Smooth muscle cell (in vitro differentiated cells): Measurements from ENCODE around the gene SPINK1. TPM values are rescaled to one million over a fixed set of nuclear protein-coding genes. Genes with fewer than 3 reads are reported as not detected.

Experiments
- DNase-seq: peaks from one replicate; lab custom pipeline; 2025; ENCODE audit not compliant: unreplicated experiment; lab: John Stamatoyannopoulos, UW
- H2AFZ ChIP-seq: fragments of 200-600 bp; sonication (generic); 2 replicates; pipeline ENCODE4 v1.6.0; 2016; ENCODE audit warnings: antibody characterized with exemption, low read depth, mild to moderate bottlenecking
- H3F3A ChIP-seq: fragments of 200-600 bp; sonication (generic); 2 replicates; pipeline ENCODE4 v1.6.0; 2017; ENCODE audit warnings: antibody characterized with exemption, low read depth
- H3K27ac ChIP-seq: fragments of 200-600 bp; sonication (generic); 2 replicates; pipeline ENCODE4 v1.5.1; 2016; ENCODE audit warnings: low read depth, mild to moderate bottlenecking
- H3K27me3 ChIP-seq: fragments of 200-600 bp; sonication (generic); 2 replicates; pipeline ENCODE4 v1.6.1; 2016; ENCODE audit warnings: low read depth, mild to moderate bottlenecking
- H3K36me3 ChIP-seq: fragments of 200-600 bp; sonication (generic); 2 replicates; pipeline ENCODE4 v1.5.1; 2016; ENCODE audit warnings: low read depth
- H3K4me1 ChIP-seq: fragments of 200-600 bp; sonication (generic); 2 replicates; pipeline ENCODE4 v1.5.1; 2016; ENCODE audit warnings: low read depth
- H3K4me2 ChIP-seq: fragments of 200-600 bp; sonication (generic); 2 replicates; pipeline ENCODE4 v1.6.0; 2016; ENCODE audit warnings: mild to moderate bottlenecking
- H3K4me3 ChIP-seq: fragments of 200-600 bp; sonication (generic); 2 replicates; pipeline ENCODE4 v1.5.1; 2016; ENCODE audit warnings: mild to moderate bottlenecking
- H3K79me2 ChIP-seq: fragments of 200-600 bp; sonication (generic); 2 replicates; pipeline ENCODE4 v1.6.0; 2016; ENCODE audit warnings: low read depth, mild to moderate bottlenecking
- H3K9ac ChIP-seq: fragments of 200-600 bp; sonication (generic); 2 replicates; pipeline ENCODE4 v1.6.0; 2016; ENCODE audit warnings: low read depth
- H3K9me3 ChIP-seq: fragments of 200-600 bp; sonication (generic); replicated peaks from 2 replicates; pipeline ENCODE4 v1.5.1; 2016; ENCODE audit warnings: low read depth
- H4K20me1 ChIP-seq: fragments of 200-600 bp; sonication (generic); 2 replicates; pipeline ENCODE4 v1.6.0; 2016; ENCODE audit warnings: low read depth
- WGBS: methylation state at CpG from one replicate; pipeline ENCODE4 v1.1.7; 2016; ENCODE audit warnings: low lambda C conversion rate; 5-methylcytosine and 5-hydroxymethylcytosine counted together
- polyA plus RNA-seq: library from polyadenylated mRNA; unstranded; fragments of >200 nt; fragmentation: Nextera tagmentation; extraction: Ambion mirVana; gene quantifications from 2 replicates; pipeline ENCODE4 v1.2.1, GENCODE V29; 2016
- total RNA-seq: library from RNA; depleted of rRNA; stranded (reverse); fragments of >200 nt; gene quantifications from 2 replicates; pipeline ENCODE4 v1.2.3, GENCODE V29; 2014
- TF ChIP-seq, protein P1 (sequence below): fragments of 200-600 bp; sonication (generic); IDR thresholded peaks from 2 replicates; pipeline ENCODE4 v1.5.1; 2017; ENCODE audit warnings: borderline replicate concordance, mild to moderate bottlenecking, antibody characterized with exemption; ENCODE audit not compliant: insufficient read depth, poor library complexity, severe bottlenecking

The SPINK1 gene
- total and polyA plus RNA-seq, 2 experiments from 2014 or later, result 0.69 TPM; not detected in 1

DNA sequence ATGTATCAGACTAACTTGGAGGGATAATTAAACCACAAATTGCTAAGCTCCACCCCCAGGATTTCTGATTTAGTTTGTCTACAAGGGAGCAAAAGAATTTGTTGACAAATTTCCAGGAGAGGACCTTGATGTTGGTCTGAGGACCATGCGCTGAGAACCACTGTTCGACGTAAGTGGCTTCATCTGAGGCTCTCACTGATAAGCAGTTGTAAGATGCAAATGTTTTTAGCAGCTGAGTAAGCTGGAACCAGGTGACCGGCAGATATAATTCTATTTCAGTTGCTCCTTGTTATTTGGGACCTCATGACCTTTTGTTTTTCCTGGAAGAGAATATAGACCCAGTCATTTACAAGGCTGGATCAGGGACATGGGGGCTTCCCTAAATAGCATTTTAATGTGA, 14.1 kb upstream of the SPINK1 start:
- no peak overlapping the region for H2AFZ ChIP-seq
- no peak for DNase-seq
- peaks cover 66% of the 10 kb centered on the region for H3K27me3 ChIP-seq
- H3F3A ChIP-seq, result no peaks in the 10 kb centered on the region
- 91% methylated on average over 4 of the region's 4 CpGs for WGBS
- H3K9ac ChIP-seq, result no peak overlapping the region
- no peak overlapping the region for H3K27ac ChIP-seq
- no peak overlapping the region for H3K4me2 ChIP-seq
- H3K4me1 ChIP-seq, result no peaks in the 10 kb centered on the region
- no peak overlapping the region for H3K4me3 ChIP-seq
- no peaks in the 10 kb centered on the region for H4K20me1 ChIP-seq
- no peaks in the 10 kb centered on the region for H3K36me3 ChIP-seq
- no peaks in the 10 kb centered on the region for H3K9me3 ChIP-seq
- TF ChIP-seq, protein P1, sequence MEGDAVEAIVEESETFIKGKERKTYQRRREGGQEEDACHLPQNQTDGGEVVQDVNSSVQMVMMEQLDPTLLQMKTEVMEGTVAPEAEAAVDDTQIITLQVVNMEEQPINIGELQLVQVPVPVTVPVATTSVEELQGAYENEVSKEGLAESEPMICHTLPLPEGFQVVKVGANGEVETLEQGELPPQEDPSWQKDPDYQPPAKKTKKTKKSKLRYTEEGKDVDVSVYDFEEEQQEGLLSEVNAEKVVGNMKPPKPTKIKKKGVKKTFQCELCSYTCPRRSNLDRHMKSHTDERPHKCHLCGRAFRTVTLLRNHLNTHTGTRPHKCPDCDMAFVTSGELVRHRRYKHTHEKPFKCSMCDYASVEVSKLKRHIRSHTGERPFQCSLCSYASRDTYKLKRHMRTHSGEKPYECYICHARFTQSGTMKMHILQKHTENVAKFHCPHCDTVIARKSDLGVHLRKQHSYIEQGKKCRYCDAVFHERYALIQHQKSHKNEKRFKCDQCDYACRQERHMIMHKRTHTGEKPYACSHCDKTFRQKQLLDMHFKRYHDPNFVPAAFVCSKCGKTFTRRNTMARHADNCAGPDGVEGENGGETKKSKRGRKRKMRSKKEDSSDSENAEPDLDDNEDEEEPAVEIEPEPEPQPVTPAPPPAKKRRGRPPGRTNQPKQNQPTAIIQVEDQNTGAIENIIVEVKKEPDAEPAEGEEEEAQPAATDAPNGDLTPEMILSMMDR, result no peak
- H3K79me2 ChIP-seq, result no peaks in the 10 kb centered on the region

DNA sequence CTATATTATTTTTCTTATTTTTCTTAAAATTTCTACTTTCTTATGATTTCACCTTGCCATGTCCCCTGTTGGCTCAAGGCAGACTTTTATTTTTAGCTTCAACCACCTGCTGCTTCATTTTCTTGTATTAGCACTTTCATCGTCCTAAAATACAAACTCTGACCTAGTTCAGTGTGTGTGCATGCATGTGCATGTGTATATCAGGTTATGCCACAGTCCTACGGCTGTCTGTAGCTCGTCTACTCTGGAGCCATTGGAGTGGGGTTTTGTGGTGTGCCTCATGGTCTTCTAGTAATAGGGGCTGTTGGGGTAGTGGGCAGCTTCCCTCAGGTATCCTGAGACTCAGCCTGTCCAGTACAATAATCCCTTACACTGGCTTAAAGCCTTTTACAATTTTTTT, 13.4 kb upstream of the SPINK1 start:
- WGBS, result 70% methylated on average over 3 of the region's 3 CpGs
- H4K20me1 ChIP-seq, result no peaks in the 10 kb centered on the region
- no peaks in the 10 kb centered on the region for H3K36me3 ChIP-seq
- H3K27ac ChIP-seq, result no peak overlapping the region
- no peak overlapping the region for H2AFZ ChIP-seq
- no peak overlapping the region for H3K4me2 ChIP-seq
- H3K4me1 ChIP-seq, result no peaks in the 10 kb centered on the region
- no peaks in the 10 kb centered on the region for H3F3A ChIP-seq
- TF ChIP-seq, protein P1, result no peak
- H3K27me3 ChIP-seq, result peaks cover 66% of the 10 kb centered on the region
- no peaks in the 10 kb centered on the region for H3K79me2 ChIP-seq
- no peaks in the 10 kb centered on the region for H3K9me3 ChIP-seq
- H3K9ac ChIP-seq, result no peak overlapping the region
- no peak for DNase-seq
- no peak overlapping the region for H3K4me3 ChIP-seq

DNA sequence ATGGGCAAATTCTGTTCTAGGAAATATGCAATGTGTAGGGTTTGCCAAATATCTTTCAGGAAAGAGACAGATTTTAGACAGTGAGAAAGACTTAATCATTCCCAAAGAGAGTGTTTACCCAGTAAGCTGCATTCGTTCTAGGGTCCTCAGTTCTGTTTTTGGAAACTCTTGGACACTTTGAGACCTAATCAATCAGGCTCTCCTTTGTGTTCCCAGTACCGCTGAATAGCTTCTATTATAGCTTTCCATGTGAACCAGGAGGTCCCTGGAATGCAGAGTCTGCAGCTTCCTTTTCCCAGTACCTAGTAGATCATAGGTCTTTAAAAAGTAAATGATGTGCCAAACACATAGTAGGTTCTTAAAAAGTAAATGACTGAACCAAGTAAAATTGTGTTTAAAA, 11.4 kb upstream of the SPINK1 start:
- DNase-seq, result no peak
- Histone ChIP-seq H2AFZ (no peak overlapping the region), H3K9ac (no peak overlapping the region), H3K27me3 (peaks cover 58% of the 10 kb centered on the region), H4K20me1 (no peaks in the 10 kb centered on the region), H3K4me2 (no peak overlapping the region), H3K4me3 (no peak overlapping the region), H3K27ac (no peak overlapping the region), H3K9me3 (no peaks in the 10 kb centered on the region), H3K36me3 (no peaks in the 10 kb centered on the region), H3K4me1 (no peaks in the 10 kb centered on the region), H3K79me2 (no peaks in the 10 kb centered on the region), H3F3A (no peaks in the 10 kb centered on the region)
- TF ChIP-seq, protein P1, result no peak
- WGBS, result 79% methylated on average over 2 of the region's 2 CpGs

DNA sequence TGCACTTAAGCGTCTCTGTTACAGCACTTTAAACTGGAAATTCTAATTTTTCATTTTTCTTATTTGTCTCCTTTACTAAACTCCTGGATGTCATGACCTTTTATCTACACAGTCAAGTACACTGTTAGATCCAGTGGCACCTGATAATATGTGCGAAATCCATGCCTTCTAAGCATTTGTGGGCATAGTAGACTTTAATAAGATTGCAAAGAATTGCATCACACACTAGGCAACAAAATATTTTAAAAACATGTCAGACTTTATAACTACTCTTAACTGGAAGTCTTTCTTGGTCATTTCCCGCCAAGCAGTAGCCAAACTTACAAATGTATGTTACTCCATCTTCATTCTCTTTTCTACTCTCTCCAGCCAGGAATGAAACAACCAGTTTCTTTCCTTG, 5.0 kb upstream of the SPINK1 start:
- Histone ChIP-seq H3K79me2 (no peaks in the 10 kb centered on the region), H3K4me3 (no peak overlapping the region), H3K27me3 (peaks cover 5% of the 10 kb centered on the region), H3K4me2 (no peak overlapping the region), H3K9ac (no peak overlapping the region), H4K20me1 (no peaks in the 10 kb centered on the region), H3F3A (no peaks in the 10 kb centered on the region), H2AFZ (no peak overlapping the region), H3K27ac (no peak overlapping the region), H3K4me1 (no peaks in the 10 kb centered on the region), H3K36me3 (no peaks in the 10 kb centered on the region), H3K9me3 (no peaks in the 10 kb centered on the region)
- TF ChIP-seq, protein P1, result no peak
- no peak for DNase-seq
- WGBS, result 91% methylated on average over 3 of the region's 3 CpGs
